Lower lobe of right lung (tissue), 2 donors: ENCODE measurements around the gene BTNL8. TPM values are rescaled to one million over a fixed set of nuclear protein-coding genes. Genes with fewer than 3 reads are reported as not detected.

Experiments used
- ATAC-seq, 2 donors: fragments of 200-7000 bp; cut with Tn5 transposase; one replicate each; pipeline ENCODE4 v1.9.1; 2020 to 2022; ENCODE audit warnings: mild to moderate bottlenecking in 2 of 2, moderate library complexity in 2 of 2
- DNase-seq: peaks from one replicate; pipeline ENCODE4 v3.0.0-alpha.2; 2020
- H3K27ac ChIP-seq: fragments of 200-600 bp; one replicate; pipeline ENCODE4 v1.8.0; 2022
- H3K27me3 ChIP-seq: fragments of 200-600 bp; one replicate; pipeline ENCODE4 v1.8.0; 2022; ENCODE audit warnings: low read depth
- H3K36me3 ChIP-seq: fragments of 200-600 bp; one replicate; pipeline ENCODE4 v1.8.0; 2022; ENCODE audit warnings: mild to moderate bottlenecking
- H3K4me1 ChIP-seq: fragments of 200-600 bp; one replicate; pipeline ENCODE4 v1.8.0; 2022
- H3K4me3 ChIP-seq: fragments of 200-600 bp; one replicate; pipeline ENCODE4 v1.8.0; 2022; ENCODE audit warnings: mild to moderate bottlenecking
- H3K9me3 ChIP-seq: fragments of 200-600 bp; one replicate; pipeline ENCODE4 v1.8.0; 2022
- CTCF ChIP-seq: fragments of 200-600 bp; IDR thresholded peaks from one replicate; pipeline ENCODE4 v1.8.0; 2022; ENCODE audit warnings: antibody characterized with exemption, mild to moderate bottlenecking
- intact Hi-C: fragments of 100-400 bp; cut with DNase I; formaldehyde crosslinking; loops from one replicate; pipeline ENCODE4 v1.11.0; 2022
- total RNA-seq: library from RNA; stranded (reverse); fragmentation: NEBNext Ultra II Directional; extraction: Animal tissue kit (Norgen Biotek cat#: 25700); gene quantifications from one replicate; pipeline ENCODE4 v1.2.1, GENCODE V29; 2021
- donor health status: DM: no; HTN: yes; CAD: no; lungs with severe emphysema.

BTNL8 gene
- total RNA-seq, 1 donor from 2014 or later, result 5.3 TPM

- peak overlapping the region; percentile 31 for H3K27ac ChIP-seq
- intact Hi-C loops, result no loop called here
- TF ChIP-seq CTCF, result no peak
- no peak for DNase-seq
- H3K36me3 ChIP-seq, result no peaks in the 10 kb centered on the region
- no peaks in the 10 kb centered on the region for H3K4me1 ChIP-seq
- H3K27me3 ChIP-seq, result no peaks in the 10 kb centered on the region
- H3K4me3 ChIP-seq, result no peak overlapping the region
- no peaks in the 10 kb centered on the region for H3K9me3 ChIP-seq
- peak; percentile 45 to 68 for ATAC-seq
Measured at GRCh38 chr5:180950291-180950949, 51.5 kb downstream of the BTNL8 start.

- no peak for TF ChIP-seq CTCF
- Histone ChIP-seq H3K27ac (no peak overlapping the region), H3K4me1 (no peaks in the 10 kb centered on the region), H3K36me3 (no peaks in the 10 kb centered on the region), H3K4me3 (no peak overlapping the region), H3K9me3 (no peaks in the 10 kb centered on the region), H3K27me3 (no peaks in the 10 kb centered on the region)
- peak; percentile 48 to 66 for ATAC-seq
- DNase-seq, result no peak
- intact Hi-C loops, result no loop called here
Measured at GRCh38 chr5:180959661-180960060, 60.7 kb downstream of the BTNL8 start.

- ATAC-seq (no peak), DNase-seq (no peak)
- TF ChIP-seq CTCF, result no peak
- intact Hi-C loops, result no loop called here
- Histone ChIP-seq H3K4me3 (no peak overlapping the region), H3K4me1 (no peaks in the 10 kb centered on the region), H3K9me3 (no peaks in the 10 kb centered on the region), H3K36me3 (no peaks in the 10 kb centered on the region), H3K27ac (no peak overlapping the region), H3K27me3 (no peaks in the 10 kb centered on the region)
Measured at GRCh38 chr5:180960209-180960608, 61.2 kb downstream of the BTNL8 start.

- no peak for TF ChIP-seq CTCF
- intact Hi-C loops, result no loop called here
Measured at GRCh38 chr5:180969406-180969805, 70.4 kb downstream of the BTNL8 start.

GRCh38 chr5:180970336-180970735, 71.4 kb downstream of the BTNL8 start:
- Histone ChIP-seq H3K27me3 (no peaks in the 10 kb centered on the region), H3K27ac (no peak overlapping the region), H3K4me1 (no peaks in the 10 kb centered on the region), H3K9me3 (no peaks in the 10 kb centered on the region), H3K36me3 (no peaks in the 10 kb centered on the region), H3K4me3 (no peak overlapping the region)
- DNase-seq (no peak), ATAC-seq (no peak)
- no peak for TF ChIP-seq CTCF
- intact Hi-C loops, result no loop called here

More at GRCh38 chr5:180969406-180969805, 70.4 kb downstream of the BTNL8 start:
- ATAC-seq, result no peak
- Histone ChIP-seq H3K36me3 (no peaks in the 10 kb centered on the region), H3K27ac (no peak overlapping the region), H3K4me1 (no peaks in the 10 kb centered on the region), H3K27me3 (no peaks in the 10 kb centered on the region), H3K9me3 (no peaks in the 10 kb centered on the region), H3K4me3 (no peak overlapping the region)
- no peak for DNase-seq
